Astrocyte (in vitro differentiated cells and primary cell): Measurements from ENCODE around the gene TMEM141.

ENCODE experiments used
- EZH2 ChIP-seq: IDR thresholded peaks from 2 replicates; pipeline ENCODE4 v1.6.1; 2012; ENCODE audit warnings: mild to moderate bottlenecking, low read length, inconsistent platforms; ENCODE audit not compliant: insufficient read depth
- TF ChIP-seq, protein P1 (sequence below): IDR thresholded peaks from 2 replicates; pipeline ENCODE4 v1.5.1; 2011; ENCODE audit warnings: low read depth, mild to moderate bottlenecking, inconsistent platforms, low read length, moderate library complexity; ENCODE audit not compliant: insufficient read depth

DNA sequence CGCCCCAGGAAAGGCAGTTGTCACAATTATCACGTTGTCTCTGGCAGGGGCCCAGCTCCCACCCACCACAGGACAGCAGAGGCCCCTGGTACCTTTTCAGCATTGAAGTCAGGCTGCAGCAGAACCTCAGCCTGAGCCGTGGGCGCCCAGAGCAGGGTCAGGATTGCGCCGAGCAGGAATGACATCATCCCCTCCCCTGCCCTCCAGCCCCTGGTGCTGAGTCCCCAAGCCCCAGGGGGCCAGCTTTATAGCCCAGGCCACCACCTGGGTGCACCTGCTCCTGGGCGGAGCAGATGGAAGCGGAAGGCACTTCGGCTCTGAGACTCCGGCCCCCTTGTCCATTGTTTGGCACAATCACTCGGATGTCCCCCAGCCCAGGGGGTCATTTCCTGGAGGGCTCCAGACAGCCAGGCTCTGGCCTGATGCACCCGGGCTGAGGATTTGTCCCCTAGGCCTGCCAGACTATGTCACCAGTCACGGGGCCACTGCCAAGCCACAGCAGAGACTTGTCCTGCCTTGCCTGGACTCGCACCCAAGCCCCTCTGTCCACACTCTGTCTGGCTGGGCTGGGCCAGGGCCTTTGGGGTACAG lies 26.7 kb upstream of the TMEM141 start, which contains the start of gene LCN15:
- TF ChIP-seq, protein P1, sequence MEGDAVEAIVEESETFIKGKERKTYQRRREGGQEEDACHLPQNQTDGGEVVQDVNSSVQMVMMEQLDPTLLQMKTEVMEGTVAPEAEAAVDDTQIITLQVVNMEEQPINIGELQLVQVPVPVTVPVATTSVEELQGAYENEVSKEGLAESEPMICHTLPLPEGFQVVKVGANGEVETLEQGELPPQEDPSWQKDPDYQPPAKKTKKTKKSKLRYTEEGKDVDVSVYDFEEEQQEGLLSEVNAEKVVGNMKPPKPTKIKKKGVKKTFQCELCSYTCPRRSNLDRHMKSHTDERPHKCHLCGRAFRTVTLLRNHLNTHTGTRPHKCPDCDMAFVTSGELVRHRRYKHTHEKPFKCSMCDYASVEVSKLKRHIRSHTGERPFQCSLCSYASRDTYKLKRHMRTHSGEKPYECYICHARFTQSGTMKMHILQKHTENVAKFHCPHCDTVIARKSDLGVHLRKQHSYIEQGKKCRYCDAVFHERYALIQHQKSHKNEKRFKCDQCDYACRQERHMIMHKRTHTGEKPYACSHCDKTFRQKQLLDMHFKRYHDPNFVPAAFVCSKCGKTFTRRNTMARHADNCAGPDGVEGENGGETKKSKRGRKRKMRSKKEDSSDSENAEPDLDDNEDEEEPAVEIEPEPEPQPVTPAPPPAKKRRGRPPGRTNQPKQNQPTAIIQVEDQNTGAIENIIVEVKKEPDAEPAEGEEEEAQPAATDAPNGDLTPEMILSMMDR = no peak
- TF ChIP-seq EZH2 = no peak
